ENCODE measurements around the gene MAP3K15. TPM values are rescaled to one million over a fixed set of nuclear protein-coding genes. Genes with fewer than 3 reads are reported as not detected.
A peak's percentile ranks its signal among the peaks of the same experiment; 100 is the strongest.

Gene MAP3K15
- total and polyA plus RNA-seq, 10 donors, result 0.86 to 11.3 (median 7.1) TPM

GRCh38 chrX:19360903-19361302, 154.4 kb downstream of the MAP3K15 start:
- Histone ChIP-seq H3K27me3 (replicated peaks in 1 of 7) (no peaks in the 10 kb centered on the region), H3K9me3 (no peaks in the 10 kb centered on the region), H3K27ac (no peak overlapping the region), H3K4me1 (no peaks in the 10 kb centered on the region), H3K4me3 (no peak overlapping the region), H3K36me3 (peaks cover 0 to 92% (median 47%) of the 10 kb centered on the region in 6 donors)
- 81 to 96% (median 96%) methylated on average over 6 of the region's 6 CpGs for WGBS, 5 donors
- intact Hi-C loops (cut with DNase I; ENCODE audit: low total_unique reads), result no loop called here
- DNase-seq, result no peak
- TF ChIP-seq CTCF (IDR thresholded peaks at IDR 0.05 in 8 of 11, conservative IDR thresholded peaks at IDR 0.05 in 3 of 11), result no peak
- TF ChIP-seq POLR2AphosphoS5 (IDR thresholded peaks at IDR 0.05), result no peak
- no peak for TF ChIP-seq POLR2A (IDR thresholded peaks at IDR 0.05)

GRCh38 chrX:19358521-19358920, 156.8 kb downstream of the MAP3K15 start:
- H3K4me1 ChIP-seq, result no peaks in the 10 kb centered on the region
- DNase-seq, result no peak
- peak overlapping the region in 1 of 8 donors; percentile 2 for H3K27ac ChIP-seq
- WGBS, 5 donors, result 60 to 90% (median 77%) methylated on average over 7 of the region's 7 CpGs
- H3K9me3 ChIP-seq, result no peaks in the 10 kb centered on the region
- TF ChIP-seq CTCF (IDR thresholded peaks at IDR 0.05 in 8 of 11, conservative IDR thresholded peaks at IDR 0.05 in 3 of 11) (no peak), POLR2AphosphoS5 (IDR thresholded peaks at IDR 0.05) (no peak), POLR2A (IDR thresholded peaks at IDR 0.05) (no peak)
- intact Hi-C loops (cut with DNase I; ENCODE audit: low total_unique reads), result no loop called here
- H3K36me3 ChIP-seq, result peaks cover 0 to 100% (median 60%) of the 10 kb centered on the region in 6 donors
- no peaks in the 10 kb centered on the region for H3K27me3 ChIP-seq (replicated peaks in 1 of 7)
- H3K4me3 ChIP-seq, result no peak overlapping the region

- no peak for TF ChIP-seq CTCF (IDR thresholded peaks at IDR 0.05 in 8 of 11, conservative IDR thresholded peaks at IDR 0.05 in 3 of 11)
- TF ChIP-seq POLR2AphosphoS5 (IDR thresholded peaks at IDR 0.05), result no peak
- TF ChIP-seq POLR2A (IDR thresholded peaks at IDR 0.05), result no peak
- H3K9me3 ChIP-seq, result no peaks in the 10 kb centered on the region
- no peaks in the 10 kb centered on the region for H3K27me3 ChIP-seq (replicated peaks in 1 of 7)
- H3K36me3 ChIP-seq, result peaks cover 0 to 100% (median 59%) of the 10 kb centered on the region in 6 donors
- H3K4me3 ChIP-seq, result no peak overlapping the region
- peaks cover 0 to 14% (median 6%) of the 10 kb centered on the region in 6 donors for H3K4me1 ChIP-seq
- no peak overlapping the region for H3K27ac ChIP-seq
- 81 to 96% (median 93%) methylated on average over 6 of the region's 6 CpGs for WGBS, 5 donors
- intact Hi-C loops (cut with DNase I; ENCODE audit: low total_unique reads), result no loop called here
- DNase-seq, result no peak
Observed at GRCh38 chrX:19354625-19355024, 160.7 kb downstream of the MAP3K15 start.

GRCh38 chrX:19350941-19351384, 164.3 kb downstream of the MAP3K15 start:
- 24 to 60% (median 37%) methylated on average over 8 of the region's 8 CpGs for WGBS, 5 donors
- Histone ChIP-seq H3K27me3 (replicated peaks in 1 of 7) (no peaks in the 10 kb centered on the region), H3K9me3 (no peaks in the 10 kb centered on the region), H3K4me1 (peaks cover 0 to 22% (median 8%) of the 10 kb centered on the region in 6 donors), H3K4me3 (no peak overlapping the region), H3K36me3 (peaks cover 0 to 73% (median 36%) of the 10 kb centered on the region in 6 donors), H3K27ac (peak overlapping the region in 7 of 8 donors; percentile 16 to 67 (median 51))
- intact Hi-C loops (cut with DNase I; ENCODE audit: low total_unique reads), result no loop called here
- TF ChIP-seq POLR2AphosphoS5 (IDR thresholded peaks at IDR 0.05), result no peak
- no peak for TF ChIP-seq CTCF (IDR thresholded peaks at IDR 0.05 in 8 of 11, conservative IDR thresholded peaks at IDR 0.05 in 3 of 11)
- TF ChIP-seq POLR2A (IDR thresholded peaks at IDR 0.05), result no peak
- DNase-seq, result no peak

Measured in spleen (tissue), 11 donors.